K562 (cell line): ENCODE results near the gene GNG7. TPM values are rescaled to one million over a fixed set of nuclear protein-coding genes. Genes with fewer than 3 reads are reported as not detected.

Experiments
- ATAC-seq: fragments of 200-7000 bp; cut with Tn5 transposase; 3 replicates; pipeline ENCODE4 v1.9.1; 2020; ENCODE audit warnings: moderate library complexity
- BruUV-seq: library from RNA; stranded (reverse); fragments of 400-500 nt; replicated peaks from 2 replicates; lab custom pipeline; 2021; lab: Mats Ljungman, UMichigan
- CTCF ChIA-PET: fragments of 300-600 bp; formaldehyde crosslinking; extraction: SDS; loops from one replicate; lab custom pipeline; 2021; ENCODE audit warnings: low intra/inter-chr PET ratio; lab: Yijun Ruan, JAX
- POLR2A ChIA-PET: fragments of 300-600, 350-650 bp; sonication (Branson Sonifier 250); formaldehyde crosslinking; extraction: SDS; loops from one replicate; lab custom pipeline; 2021; ENCODE audit warnings: antibody characterized with exemption, inconsistent platforms; lab: Yijun Ruan, JAX
- DNase-seq, 4 experiments: peaks; one replicate each; pipeline versions ENCODE4 v3.0.0 to v3.0.0-alpha.2; 2011 to 2018; ENCODE audit warnings: low spot score in 3 of 4, mixed read lengths in 3 of 4; ENCODE audit errors: extremely low read depth in 1 of 4
- FAIRE-seq: peaks from 2 replicates; lab custom pipeline; 2011; peaks lifted over from hg19 to GRCh38; lab: Jason Lieb, UNC
- H2AFZ ChIP-seq: 2 replicates; pipeline ENCODE4 v1.6.0; 2011; ENCODE audit warnings: low read depth, low read length, control low read depth, inconsistent platforms
- H3K27ac ChIP-seq: fragments of 200-600 bp; 3 replicates; pipeline ENCODE4 v1.8.0; 2011; ENCODE audit warnings: low read depth, mild to moderate bottlenecking, control low read depth, inconsistent platforms, low read length, moderate library complexity, mixed read lengths; ENCODE audit errors: extremely low read depth
- H3K27me3 ChIP-seq, 2 experiments: fragments of 300-600 bp in 1 of 2; 2 replicates in 1 of 2; 3 replicates in 1 of 2; pipeline versions ENCODE4 v1.6.0 to v1.8.0; 2011; ENCODE audit warnings: inconsistent platforms in 2 of 2, low read length in 2 of 2, mild to moderate bottlenecking in 1 of 2, mixed read lengths in 1 of 2, moderate library complexity in 1 of 2; ENCODE audit not compliant: control insufficient read depth in 2 of 2, insufficient read depth in 2 of 2
- H3K36me3 ChIP-seq: fragments of 300-600 bp; 3 replicates; pipeline ENCODE4 v1.8.0; 2011; ENCODE audit warnings: mild to moderate bottlenecking, low read length, inconsistent platforms; ENCODE audit not compliant: control insufficient read depth, insufficient read depth
- H3K4me1 ChIP-seq, 2 experiments: fragments of 200-600 bp in 1 of 2; replicated peaks in 1 of 2; 2 replicates in 1 of 2; 3 replicates in 1 of 2; pipeline versions ENCODE4 v1.5.1 to v1.8.0; 2011; ENCODE audit warnings: inconsistent platforms in 2 of 2, low read length in 2 of 2, mild to moderate bottlenecking in 1 of 2, mixed read lengths in 1 of 2, moderate library complexity in 1 of 2; ENCODE audit not compliant: control insufficient read depth in 2 of 2, insufficient read depth in 2 of 2
- H3K4me2 ChIP-seq: 2 replicates; pipeline ENCODE4 v1.6.1; 2011; ENCODE audit warnings: low read length, control low read depth, inconsistent platforms, mixed read lengths; ENCODE audit not compliant: insufficient read depth
- H3K4me3 ChIP-seq: fragments of 200-600 bp; sonication (generic), shearing (Covaris generic); 2 replicates; pipeline ENCODE4 v1.5.1; 2016; ENCODE audit warnings: control low read depth, inconsistent platforms
- H3K79me2 ChIP-seq: fragments of 200-600 bp; 3 replicates; pipeline ENCODE4 v1.8.0; 2011; ENCODE audit warnings: low read length, inconsistent platforms; ENCODE audit not compliant: control insufficient read depth, insufficient read depth
- H3K9ac ChIP-seq, 2 experiments: 2 replicates each; pipeline versions ENCODE4 v1.6.0 to v1.6.1; 2011; ENCODE audit warnings: low read depth in 2 of 2, low read length in 2 of 2, control low read depth in 1 of 2, inconsistent platforms in 1 of 2, mild to moderate bottlenecking in 1 of 2, mixed read lengths in 1 of 2; ENCODE audit not compliant: insufficient read depth in 1 of 2
- H3K9me1 ChIP-seq: one replicate; pipeline ENCODE4 v1.6.0; 2011; ENCODE audit warnings: inconsistent platforms, mild to moderate bottlenecking, low read length, moderate library complexity; ENCODE audit not compliant: control insufficient read depth, insufficient read depth
- H3K9me3 ChIP-seq: replicated peaks from 2 replicates; pipeline ENCODE4 v1.5.1; 2011; ENCODE audit warnings: low read depth, low read length, inconsistent platforms; ENCODE audit not compliant: control insufficient read depth, insufficient read depth
- H4K20me1 ChIP-seq: replicated peaks from 2 replicates; pipeline ENCODE4 v1.6.1; 2011; ENCODE audit warnings: low read length, inconsistent platforms, mixed read lengths; ENCODE audit not compliant: control insufficient read depth, insufficient read depth
- CREBBP ChIP-seq: IDR thresholded peaks from one replicate; pipeline ENCODE4 v1.6.1; 2012; ENCODE audit warnings: low read depth, mild to moderate bottlenecking, control low read depth, inconsistent platforms, low read length
- DIDO1 ChIP-seq: fragments of 450-650 bp; IDR thresholded peaks from 2 replicates; pipeline ENCODE4 v1.6.1; 2016; ENCODE audit warnings: low read depth, missing biosample characterization, missing genetic modification characterization
- EWSR1 ChIP-seq: fragments of 450-650 bp; IDR thresholded peaks from 2 replicates; pipeline ENCODE4 v1.6.1; 2018; ENCODE audit warnings: borderline replicate concordance, mild to moderate bottlenecking, low read depth, moderate library complexity; ENCODE audit not compliant: partially characterized antibody
- HES1 ChIP-seq: fragments of 450-650 bp; IDR thresholded peaks from 2 replicates; pipeline ENCODE4 v1.6.1; 2016; ENCODE audit warnings: low read depth, mild to moderate bottlenecking, moderate library complexity
- ID3 ChIP-seq, 2 experiments: fragments of 250-450 bp in 1 of 2; fragments of 450-650 bp in 1 of 2; sonication (Bioruptor Pico) in 1 of 2; IDR thresholded peaks; 2 replicates each; pipeline versions ENCODE4 v1.6.1 to v1.8.0; 2016 to 2021; ENCODE audit warnings: mild to moderate bottlenecking in 2 of 2, moderate library complexity in 2 of 2, missing compliant biosample characterization in 1 of 2, missing genetic modification characterization in 1 of 2
- LEF1 ChIP-seq: fragments of 450-650 bp; IDR thresholded peaks from 2 replicates; pipeline ENCODE4 v1.6.1; 2016; ENCODE audit warnings: mild to moderate bottlenecking
- WGBS: fragments of 100-300 bp; shearing (Covaris generic); methylation state at CpG from one replicate; pipeline ENCODE4 v1.1.6; 2016; ENCODE audit warnings: low coverage, mixed read lengths; ENCODE audit not compliant: insufficient coverage; ENCODE audit errors: missing lambda C conversion rate; 5-methylcytosine and 5-hydroxymethylcytosine counted together
- in situ Hi-C: fragments of 300-500 bp; cut with MboI; formaldehyde crosslinking; loops from 4 replicates; pipeline ENCODE4 v1.15.0; 2018; ENCODE audit warnings: inconsistent platforms, mixed read lengths
- intact Hi-C: fragments of 100-400 bp; cut with micrococcal nuclease; formaldehyde crosslinking; loops from 2 replicates; pipeline ENCODE4 v1.14.2; 2022
- polyA plus RNA-seq, 8 experiments: library from polyadenylated mRNA; depleted of rRNA in 4 of 8; stranded (reverse) in 5 of 8; unstranded in 3 of 8; fragments of >200 nt; fragmentation: Nextera tagmentation in 2 of 8; fragmentation: Illumina TruSeq in 1 of 8; extraction: Ambion mirVana in 2 of 8; extraction: Trizol in 1 of 8; gene quantifications; 2 replicates each; pipeline versions ENCODE4 v1.2.1 to v1.2.3, GENCODE V29; 2011 to 2014; ENCODE audit warnings: inconsistent platforms in 1 of 8, missing spikeins in 1 of 8
- total RNA-seq, 7 experiments: library from RNA; depleted of rRNA in 6 of 7; stranded (reverse); fragments of >200 nt in 6 of 7; fragmentation: Illumina TruSeq in 2 of 7; extraction: Trizol in 2 of 7; gene quantifications; 2 replicates each; pipeline versions ENCODE4 v1.2.1 to v1.2.3, GENCODE V29; 2011 to 2021; ENCODE audit warnings: low replicate concordance in 1 of 7

Gene GNG7
- total and polyA plus RNA-seq, 9 of the 15 experiments (the other 6 are each of a cell fraction or from before 2014, with no cell fraction given), result 0.01 to 0.20 (median 0.06) TPM; not detected in 1

- no peak for TF ChIP-seq DIDO1 (tag)
Observed at GRCh38 chr19:2552859-2553258, 149.6 kb downstream of the GNG7 start (continued).

- Histone ChIP-seq H3K4me2 (no peak overlapping the region), H3K27me3 (peaks cover 5 to 22% of the 10 kb centered on the region in 2 experiments; a peak in 3 of 5 replicates), H3K9me1 (no peaks in the 10 kb centered on the region), H3K9me3 (no peaks in the 10 kb centered on the region; the same call in 1 of the 2 replicates), H4K20me1 (no peaks in the 10 kb centered on the region), H3K9ac (no peak overlapping the region), H2AFZ (no peak overlapping the region), H3K36me3 (no peaks in the 10 kb centered on the region), H3K79me2 (no peaks in the 10 kb centered on the region), H3K27ac (no peak overlapping the region), H3K4me1 (peaks cover 0 to 29% of the 10 kb centered on the region in 2 experiments; a peak in 3 of 5 replicates), H3K4me3 (no peak overlapping the region)
- DNase-seq (no peak), FAIRE-seq (no peak), ATAC-seq (no peak)
- CTCF ChIA-PET, result no interaction called here
- in situ Hi-C loops, result no loop called here
- no peak for TF ChIP-seq ID3 (CRISPR knock-in tag; IDR thresholded peaks at IDR 0.05)
- TF ChIP-seq ID3 (tag; IDR thresholded peaks at IDR 0.05), result no peak
- no peak for TF ChIP-seq CREBBP
- no peak for TF ChIP-seq HES1
- no peak for TF ChIP-seq EWSR1
- no peak for TF ChIP-seq LEF1
- BruUV-seq, result no TSS peak
- POLR2A ChIA-PET, result interaction anchor here (1.5 kb wide), 1 partner anchor 76 kb away, joined by 10 read pairs; the partner anchor contains the start of gene GADD45B
- 25% methylated on average over 10 of the region's 11 CpGs for WGBS
- intact Hi-C loops, result no loop called here
Observed at GRCh38 chr19:2551864-2552185, 150.7 kb downstream of the GNG7 start.
